Small intestine (tissue), 7 donors: ENCODE data around the gene POM121C. TPM values are rescaled to one million over a fixed set of nuclear protein-coding genes. Genes with fewer than 3 reads are reported as not detected.
"Not testable (repeated sequence)": the region's sequence is repeated elsewhere in the genome, so short reads cannot be mapped to it uniquely, and the experiment has no call there.

ENCODE experiments used
- DNase-seq, 2 donors: peaks; one replicate each; pipeline versions ENCODE4 v3.0.0 to v3.0.0-alpha.2; 2013
- FAIRE-seq: peaks from 2 replicates; lab custom pipeline; 2012; peaks lifted over from hg19 to GRCh38; lab: Jason Lieb, UNC
- H3K27ac ChIP-seq, 3 donors: one replicate each; pipeline ENCODE4 v1.5.1; 2013; ENCODE audit warnings: low read length in 2 of 3, mild to moderate bottlenecking in 2 of 3, control low read depth in 1 of 3, inconsistent platforms in 1 of 3, low read depth in 1 of 3, moderate library complexity in 1 of 3
- H3K27me3 ChIP-seq, 3 donors: one replicate each; pipeline ENCODE4 v1.6.1; 2013; ENCODE audit warnings: low read length in 3 of 3, inconsistent platforms in 1 of 3; ENCODE audit not compliant: control insufficient read depth in 3 of 3, insufficient read depth in 3 of 3
- H3K36me3 ChIP-seq, 3 donors: one replicate each; pipeline ENCODE4 v1.6.1; 2013; ENCODE audit warnings: low read length in 3 of 3, inconsistent platforms in 1 of 3, low read depth in 1 of 3, mild to moderate bottlenecking in 1 of 3, moderate library complexity in 1 of 3; ENCODE audit not compliant: control insufficient read depth in 3 of 3, insufficient read depth in 2 of 3
- H3K4me1 ChIP-seq, 3 donors: one replicate each; pipeline ENCODE4 v1.6.1; 2013; ENCODE audit warnings: low read length in 2 of 3, inconsistent platforms in 1 of 3, low read depth in 1 of 3, mild to moderate bottlenecking in 1 of 3, moderate library complexity in 1 of 3; ENCODE audit not compliant: control insufficient read depth in 3 of 3, insufficient read depth in 2 of 3
- H3K4me3 ChIP-seq, 3 donors: one replicate each; pipeline ENCODE4 v1.5.1; 2013; ENCODE audit warnings: low read length in 3 of 3, control low read depth in 1 of 3, inconsistent platforms in 1 of 3, low read depth in 1 of 3, mild to moderate bottlenecking in 1 of 3, moderate library complexity in 1 of 3
- H3K9me3 ChIP-seq, 2 donors: one replicate each; pipeline ENCODE4 v1.6.1; 2013; ENCODE audit warnings: low read depth in 1 of 2, low read length in 1 of 2; ENCODE audit not compliant: control insufficient read depth in 2 of 2, insufficient read depth in 1 of 2
- WGBS, 3 donors: extraction: QIAGEN DNeasy Blood & Tissue Kit; methylation state at CpG; one replicate each; pipeline ENCODE4 v1.1.7; 2013; 5-methylcytosine and 5-hydroxymethylcytosine counted together
- polyA plus RNA-seq, 4 donors: library from polyadenylated mRNA; stranded (reverse) in 3 of 4; unstranded in 1 of 4; fragments of 200-250 nt in 3 of 4; fragments of 120-200 nt in 1 of 4; gene quantifications; one replicate each; pipeline versions ENCODE4 v1.2.1 to v1.2.3, GENCODE V29; 2013
- donor health status: healthy with polysubstance abuse.
- donor health status: control.
- donor health status: control.
- donor health status: Bipolar disorder and iron deficiency.
- donor health status: healthy.

Gene POM121C
- polyA plus RNA-seq, 4 donors, result 7.0 to 33.8 (median 13.0) TPM

DNA sequence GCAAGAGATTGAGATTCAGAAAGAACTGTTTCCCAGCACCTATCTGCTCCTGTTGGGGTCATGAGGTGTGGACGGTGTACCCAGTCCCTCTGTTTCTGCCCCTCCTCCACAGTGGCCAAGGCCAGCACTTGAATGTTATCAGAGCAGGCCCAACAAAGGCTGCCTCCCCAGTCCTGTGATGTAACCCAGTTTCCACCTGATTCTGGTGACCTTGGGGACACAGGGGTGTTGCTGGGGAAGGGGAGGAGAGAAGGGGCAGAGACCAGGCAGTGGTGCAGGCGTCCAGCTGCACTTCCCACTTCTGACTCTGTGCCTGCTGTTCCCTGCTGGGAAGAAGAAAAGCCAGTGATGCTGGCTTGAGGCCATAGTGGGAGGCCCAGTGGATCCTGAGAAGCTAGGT lies 88.2 kb downstream of the POM121C start:
- not testable (repeated sequence) for DNase-seq, H3K9me3 ChIP-seq, H3K27ac ChIP-seq, H3K4me3 ChIP-seq, H3K36me3 ChIP-seq, FAIRE-seq, H3K4me1 ChIP-seq, H3K27me3 ChIP-seq
- no CpG with 5 or more reads among the region's 2 CpGs for WGBS, 3 donors

DNA sequence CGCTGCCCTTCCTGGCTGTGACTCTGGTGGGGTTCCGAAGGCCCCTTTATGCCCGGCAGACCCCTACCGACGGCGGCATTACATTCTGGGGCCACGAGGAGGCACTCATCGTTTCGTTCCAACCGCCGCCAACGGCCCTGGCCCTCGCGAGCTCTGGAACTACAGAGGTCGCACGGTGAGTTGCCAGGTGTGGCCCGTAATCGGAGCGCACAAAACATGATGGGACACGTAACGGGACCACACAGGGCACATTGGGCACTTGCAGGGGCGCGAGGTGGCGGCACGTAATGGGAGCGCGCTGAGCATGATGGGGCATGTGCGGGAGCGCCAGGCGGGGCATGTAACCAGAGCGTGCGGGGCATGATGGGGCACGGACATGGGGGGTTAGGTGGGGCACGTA lies 90.8 kb downstream of the POM121C start, which contains the start of gene TRIM73:
Gene TRIM73 (plus strand): TSS at position 301 of the 400 bp plus-strand sequence. CDS start 3,305 bp downstream, outside the sequence.
- not testable (repeated sequence) for H3K4me1 ChIP-seq, H3K36me3 ChIP-seq, FAIRE-seq, H3K4me3 ChIP-seq, H3K27me3 ChIP-seq, H3K9me3 ChIP-seq, H3K27ac ChIP-seq, DNase-seq
- WGBS, 3 donors, result 19 to 46% (median 26%) methylated on average over 9 to 16 of the region's 34 CpGs

DNA sequence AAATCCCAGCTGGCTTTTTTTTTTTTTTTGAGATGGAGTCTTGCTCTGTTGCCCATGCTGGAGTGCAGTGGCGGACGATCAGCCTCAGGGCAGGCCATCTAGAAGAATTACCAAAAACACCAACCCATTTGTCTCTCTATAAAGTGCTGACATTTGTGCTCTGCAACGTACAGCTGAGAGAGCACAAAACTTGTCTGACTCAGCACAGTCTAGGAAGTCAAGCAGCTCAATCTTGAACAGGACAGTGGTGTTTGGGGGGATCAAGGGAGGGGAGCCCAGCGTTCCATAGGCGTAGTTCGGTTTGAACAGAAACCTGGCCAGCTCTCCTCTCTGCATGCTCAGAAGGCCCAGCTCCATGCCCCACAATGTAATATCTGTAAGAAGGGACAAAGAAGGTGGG lies 92.9 kb downstream of the POM121C start:
- not testable (repeated sequence) for H3K27ac ChIP-seq, H3K9me3 ChIP-seq, H3K36me3 ChIP-seq, H3K27me3 ChIP-seq, DNase-seq, H3K4me3 ChIP-seq, H3K4me1 ChIP-seq, FAIRE-seq
- WGBS, 3 donors, result no CpG with 5 or more reads among the region's 6 CpGs

DNA sequence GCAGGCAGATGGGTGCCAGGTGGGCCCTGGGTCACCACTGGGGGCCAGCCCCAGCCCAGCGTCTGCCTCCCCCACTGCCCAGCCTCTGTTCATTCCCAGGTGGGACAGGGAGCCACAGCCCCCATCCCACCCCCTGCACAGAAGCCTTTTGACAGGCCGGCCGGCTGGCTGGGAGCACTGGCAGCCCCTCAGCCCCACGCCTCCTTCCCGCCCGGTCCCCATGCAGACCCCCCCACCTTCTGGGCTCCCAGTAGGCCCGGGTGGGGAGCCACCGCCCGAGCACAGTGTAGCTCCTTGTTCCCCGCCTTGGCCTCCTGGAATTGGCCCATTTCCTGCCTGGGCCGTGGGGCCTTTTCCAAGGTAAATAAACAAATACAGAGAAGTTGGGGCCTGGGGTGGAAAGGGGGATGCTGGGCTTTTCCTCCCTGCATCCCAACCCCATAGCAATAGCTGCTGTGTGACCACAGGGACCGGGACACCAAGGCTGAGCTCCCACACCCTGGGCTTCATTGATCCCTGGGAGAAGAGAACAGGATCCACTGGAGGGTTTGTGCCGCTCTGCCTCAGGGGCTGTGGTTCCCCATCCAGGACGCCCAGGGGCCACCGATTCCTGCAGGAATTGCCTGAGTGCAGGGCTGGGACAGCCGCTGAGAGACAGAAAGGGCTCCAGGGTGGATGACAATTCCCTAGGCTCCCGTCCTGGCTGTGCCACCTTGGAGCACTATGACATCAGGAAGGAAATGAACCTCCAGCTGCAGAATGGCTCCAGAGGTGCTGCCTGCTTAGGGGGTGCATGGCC lies 111.4 kb downstream of the POM121C start:
- H3K9me3 ChIP-seq, FAIRE-seq, H3K4me3 ChIP-seq, H3K4me1 ChIP-seq, H3K27ac ChIP-seq, H3K36me3 ChIP-seq, H3K27me3 ChIP-seq, DNase-seq: not testable (repeated sequence)
- WGBS, 3 donors, result no CpG with 5 or more reads among the region's 17 CpGs

DNA sequence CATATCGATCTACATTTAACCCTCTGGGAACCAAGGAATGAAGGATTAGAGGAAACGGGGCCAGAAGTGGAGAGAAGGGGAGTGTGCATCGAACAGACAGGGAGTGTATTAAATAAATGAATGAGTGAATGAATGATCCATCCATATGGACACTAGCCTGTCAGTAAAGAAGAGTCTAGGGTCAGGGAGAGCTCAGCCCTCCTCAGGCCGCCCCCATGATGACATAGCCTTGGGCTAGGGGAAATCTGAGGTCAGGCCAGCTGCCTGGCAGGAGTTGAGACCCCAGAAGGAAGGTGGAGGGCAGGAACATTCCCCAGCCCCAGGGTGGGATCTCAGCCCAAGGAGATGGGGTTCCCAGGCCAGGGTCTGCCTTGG lies 112.0 kb downstream of the POM121C start:
- H3K4me3 ChIP-seq, FAIRE-seq, H3K9me3 ChIP-seq, H3K27me3 ChIP-seq, H3K27ac ChIP-seq, DNase-seq, H3K4me1 ChIP-seq, H3K36me3 ChIP-seq: not testable (repeated sequence)
- no CpG with 5 or more reads among the region's 4 CpGs for WGBS, 3 donors

DNA sequence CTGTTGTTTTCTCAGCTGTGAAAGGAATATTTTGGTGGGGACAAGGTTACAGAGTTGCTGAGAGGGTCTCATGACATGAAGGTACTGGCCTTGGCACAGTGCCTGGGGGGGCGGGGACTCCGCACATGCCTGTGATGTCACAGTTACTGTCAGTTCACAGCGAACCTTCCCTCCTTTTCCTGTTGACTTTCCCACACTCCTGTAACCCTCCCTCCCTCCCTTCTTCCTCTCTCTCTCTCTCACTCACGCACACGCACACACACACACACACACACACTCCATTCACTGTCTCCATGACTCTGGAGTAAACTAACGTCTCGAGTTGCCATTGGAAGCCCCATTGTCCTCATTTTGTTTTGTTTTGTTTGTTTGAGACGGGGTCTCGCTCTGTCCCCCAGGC lies 118.8 kb downstream of the POM121C start:
- not testable (repeated sequence) for H3K4me1 ChIP-seq, H3K27ac ChIP-seq, H3K36me3 ChIP-seq, H3K9me3 ChIP-seq, FAIRE-seq, H3K27me3 ChIP-seq, H3K4me3 ChIP-seq, DNase-seq
- no CpG with 5 or more reads among the region's 9 CpGs for WGBS, 3 donors

Other genes with a start within 250 kb of the POM121C start
- gene TRIM73, start 90.7 kb downstream of the POM121C start, polyA plus RNA-seq, result 1 to 10 TPM; 2.1 to 4.6 (median 3.0) TPM
- gene SPDYE5, start 6.0 kb upstream of the POM121C start, polyA plus RNA-seq, result 1 to 10 TPM in 1 of 4 donors, not detected in 3; 1.9 TPM